NCI-H1092 (cell line): ENCODE results near the gene HMGN4.
A peak's percentile ranks its signal among the peaks of the same experiment; 100 is the strongest.

ENCODE experiments used
- DNase-seq: peaks from one replicate; lab custom pipeline; 2025; lab: John Stamatoyannopoulos, UW

The HMGN4 gene

GRCh38 chr6:26578279-26578678 is 40.1 kb downstream of the HMGN4 start:
- DNase-seq = no peak

- DNase-seq = no peak
These were observed 40.6 kb downstream of the HMGN4 start for GRCh38 chr6:26578741-26579140.

- DNase-seq = no peak
These were observed 43.2 kb downstream of the HMGN4 start for GRCh38 chr6:26581164-26581915.

GRCh38 chr6:26588965-26589364 is 50.8 kb downstream of the HMGN4 start:
- DNase-seq = no peak

GRCh38 chr6:26592649-26593048 is 54.5 kb downstream of the HMGN4 start:
- no peak for DNase-seq

GRCh38 chr6:26593278-26594130 is 55.3 kb downstream of the HMGN4 start:
- DNase-seq = no peak

GRCh38 chr6:26594131-26594498 is 55.9 kb downstream of the HMGN4 start:
- no peak for DNase-seq

- DNase-seq = no peak
These were observed 56.8 kb downstream of the HMGN4 start for GRCh38 chr6:26594730-26595632.

- peak; percentile 73 for DNase-seq
These were observed 57.6 kb downstream of the HMGN4 start for GRCh38 chr6:26595669-26596269.
